Activated T-helper 1 cell treated with anti-CD3 and anti-CD28 coated beads, Interleukin-12 subunit alpha, Interleukin-12 subunit beta, Interleukin-2, Interleukin-4 antibody, amounts not matched to agents 30 ng/mL and 10 ng/mL and 1 ng/mL, durations not matched to agents 14 hours and 24 hours and 36 hours (primary cell): ENCODE data around the gene SERPINB5. TPM values are rescaled to one million over a fixed set of nuclear protein-coding genes. Genes with fewer than 3 reads are reported as not detected.

Experiments
- DNase-seq: peaks from one replicate; pipeline ENCODE4 v3.0.0; 2021; ENCODE audit warnings: low spot score
- H3K27ac Mint-ChIP-seq: one replicate; pipeline ENCODE4 v1.8.0; 2021; ENCODE audit warnings: mild to moderate bottlenecking, mixed read lengths
- H3K27me3 Mint-ChIP-seq: one replicate; pipeline ENCODE4 v1.8.0; 2022; ENCODE audit warnings: mild to moderate bottlenecking, moderate library complexity, mixed read lengths; ENCODE audit not compliant: insufficient read depth
- H3K36me3 Mint-ChIP-seq: one replicate; pipeline ENCODE4 v1.8.0; 2021; ENCODE audit warnings: low read depth, mixed read lengths
- H3K4me1 Mint-ChIP-seq: one replicate; pipeline ENCODE4 v1.8.0; 2021; ENCODE audit warnings: low read depth, mixed read lengths
- H3K4me3 Mint-ChIP-seq: one replicate; pipeline ENCODE4 v1.8.0; 2021; ENCODE audit warnings: mild to moderate bottlenecking, moderate library complexity, mixed read lengths
- H3K9me3 Mint-ChIP-seq: one replicate; pipeline ENCODE4 v1.8.0; 2021; ENCODE audit warnings: mixed read lengths
- intact Hi-C: fragments of 100-400 bp; cut with micrococcal nuclease; formaldehyde crosslinking; loops from one replicate; pipeline ENCODE4 v1.15.1; 2024
- total RNA-seq: library from RNA; stranded (reverse); gene quantifications from 2 replicates; pipeline ENCODE4 v1.2.3, GENCODE V29; 2022

The SERPINB5 gene
- total RNA-seq, 1 donor from 2014 or later = not detected

GRCh38 chr18:63477968-63478367 is 1.2 kb downstream of the SERPINB5 start:
- no peaks in the 10 kb centered on the region for H3K4me1 Mint-ChIP-seq
- intact Hi-C loops = no loop called here
- DNase-seq = no peak
- H3K4me3 Mint-ChIP-seq = no peak overlapping the region
- no peaks in the 10 kb centered on the region for H3K36me3 Mint-ChIP-seq
- no peaks in the 10 kb centered on the region for H3K9me3 Mint-ChIP-seq
- peaks cover 28% of the 10 kb centered on the region for H3K27me3 Mint-ChIP-seq
- no peak overlapping the region for H3K27ac Mint-ChIP-seq

- intact Hi-C loops = no loop called here
- no peak for DNase-seq
- Mint-ChIP-seq H3K9me3 (no peaks in the 10 kb centered on the region), H3K36me3 (no peaks in the 10 kb centered on the region), H3K27ac (no peak overlapping the region), H3K4me3 (no peak overlapping the region), H3K27me3 (peaks cover 32% of the 10 kb centered on the region), H3K4me1 (no peaks in the 10 kb centered on the region)
Measured at GRCh38 chr18:63479826-63480225, 3.1 kb downstream of the SERPINB5 start.

GRCh38 chr18:63480476-63480875 is 3.7 kb downstream of the SERPINB5 start:
- no peaks in the 10 kb centered on the region for H3K36me3 Mint-ChIP-seq
- H3K9me3 Mint-ChIP-seq = no peaks in the 10 kb centered on the region
- H3K4me1 Mint-ChIP-seq = no peaks in the 10 kb centered on the region
- H3K4me3 Mint-ChIP-seq = no peak overlapping the region
- no peak for DNase-seq
- intact Hi-C loops = no loop called here
- peaks cover 25% of the 10 kb centered on the region for H3K27me3 Mint-ChIP-seq
- H3K27ac Mint-ChIP-seq = no peak overlapping the region

GRCh38 chr18:63480915-63481314 is 4.2 kb downstream of the SERPINB5 start:
- Mint-ChIP-seq H3K4me3 (no peak overlapping the region), H3K9me3 (no peaks in the 10 kb centered on the region), H3K4me1 (no peaks in the 10 kb centered on the region)

GRCh38 chr18:63487676-63488075 is 10.9 kb downstream of the SERPINB5 start:
- Mint-ChIP-seq H3K27ac (no peak overlapping the region), H3K9me3 (no peaks in the 10 kb centered on the region), H3K4me1 (no peaks in the 10 kb centered on the region), H3K36me3 (no peaks in the 10 kb centered on the region), H3K4me3 (no peak overlapping the region), H3K27me3 (peaks cover 10% of the 10 kb centered on the region)
- intact Hi-C loops = no loop called here
- DNase-seq = no peak

More at GRCh38 chr18:63480915-63481314, 4.2 kb downstream of the SERPINB5 start:
- no peak for DNase-seq
- H3K27me3 Mint-ChIP-seq = peaks cover 25% of the 10 kb centered on the region
- no peak overlapping the region for H3K27ac Mint-ChIP-seq
- intact Hi-C loops = no loop called here
- no peaks in the 10 kb centered on the region for H3K36me3 Mint-ChIP-seq

GRCh38 chr18:63488160-63488559 is 11.4 kb downstream of the SERPINB5 start:
- H3K27ac Mint-ChIP-seq = no peak overlapping the region
- H3K4me1 Mint-ChIP-seq = no peaks in the 10 kb centered on the region
- intact Hi-C loops = no loop called here
- H3K36me3 Mint-ChIP-seq = no peaks in the 10 kb centered on the region
- no peaks in the 10 kb centered on the region for H3K9me3 Mint-ChIP-seq
- DNase-seq = no peak
- H3K27me3 Mint-ChIP-seq = peaks cover 10% of the 10 kb centered on the region
- H3K4me3 Mint-ChIP-seq = no peak overlapping the region

GRCh38 chr18:63492851-63493250 is 16.1 kb downstream of the SERPINB5 start:
- H3K36me3 Mint-ChIP-seq = no peaks in the 10 kb centered on the region
- no peak overlapping the region for H3K27ac Mint-ChIP-seq
- no peak for DNase-seq
- H3K4me3 Mint-ChIP-seq = no peak overlapping the region
- peaks cover 10% of the 10 kb centered on the region for H3K27me3 Mint-ChIP-seq
- H3K9me3 Mint-ChIP-seq = no peaks in the 10 kb centered on the region
- intact Hi-C loops = no loop called here
- H3K4me1 Mint-ChIP-seq = no peaks in the 10 kb centered on the region

GRCh38 chr18:63495675-63496074 is 18.9 kb downstream of the SERPINB5 start:
- Mint-ChIP-seq H3K4me3 (no peak overlapping the region), H3K27me3 (peaks cover 8% of the 10 kb centered on the region), H3K27ac (no peak overlapping the region), H3K4me1 (no peaks in the 10 kb centered on the region), H3K36me3 (no peaks in the 10 kb centered on the region), H3K9me3 (no peaks in the 10 kb centered on the region)
- DNase-seq = no peak
- intact Hi-C loops = no loop called here

GRCh38 chr18:63505566-63506335 is 29.0 kb downstream of the SERPINB5 start:
- no peak overlapping the region for H3K27ac Mint-ChIP-seq
- peaks cover 18% of the 10 kb centered on the region for H3K27me3 Mint-ChIP-seq
- no peak overlapping the region for H3K4me3 Mint-ChIP-seq
- no peaks in the 10 kb centered on the region for H3K36me3 Mint-ChIP-seq
- H3K4me1 Mint-ChIP-seq = no peaks in the 10 kb centered on the region
- H3K9me3 Mint-ChIP-seq = no peaks in the 10 kb centered on the region
- DNase-seq = no peak
- intact Hi-C loops = no loop called here

GRCh38 chr18:63506336-63506646 is 29.5 kb downstream of the SERPINB5 start:
- H3K4me3 Mint-ChIP-seq = no peak overlapping the region
- intact Hi-C loops = no loop called here
- H3K27ac Mint-ChIP-seq = no peak overlapping the region
- no peaks in the 10 kb centered on the region for H3K9me3 Mint-ChIP-seq
- H3K4me1 Mint-ChIP-seq = no peaks in the 10 kb centered on the region
- no peaks in the 10 kb centered on the region for H3K36me3 Mint-ChIP-seq
- peaks cover 18% of the 10 kb centered on the region for H3K27me3 Mint-ChIP-seq
- no peak for DNase-seq

- Mint-ChIP-seq H3K4me3 (no peak overlapping the region), H3K27me3 (peaks cover 17% of the 10 kb centered on the region), H3K9me3 (no peaks in the 10 kb centered on the region), H3K27ac (no peak overlapping the region), H3K4me1 (no peaks in the 10 kb centered on the region), H3K36me3 (no peaks in the 10 kb centered on the region)
- intact Hi-C loops = no loop called here
- no peak for DNase-seq
Measured at GRCh38 chr18:63508596-63508995, 31.8 kb downstream of the SERPINB5 start.

- intact Hi-C loops = no loop called here
- Mint-ChIP-seq H3K4me1 (no peaks in the 10 kb centered on the region), H3K27me3 (peaks cover 18% of the 10 kb centered on the region), H3K9me3 (no peaks in the 10 kb centered on the region), H3K27ac (no peak overlapping the region), H3K4me3 (no peak overlapping the region), H3K36me3 (no peaks in the 10 kb centered on the region)
- DNase-seq = no peak
Measured at GRCh38 chr18:63511285-63511684, 34.5 kb downstream of the SERPINB5 start.

GRCh38 chr18:63514326-63514725 is 37.6 kb downstream of the SERPINB5 start:
- intact Hi-C loops = no loop called here
- Mint-ChIP-seq H3K4me3 (no peak overlapping the region), H3K27ac (no peak overlapping the region), H3K27me3 (peaks cover 8% of the 10 kb centered on the region), H3K4me1 (no peaks in the 10 kb centered on the region), H3K9me3 (no peaks in the 10 kb centered on the region), H3K36me3 (no peaks in the 10 kb centered on the region)
- DNase-seq = no peak
